HepG2 (cell line): ENCODE measurements around the gene TRPM5. TPM values are rescaled to one million over a fixed set of nuclear protein-coding genes. Genes with fewer than 3 reads are reported as not detected.
A peak's percentile ranks its signal among the peaks of the same experiment; 100 is the strongest.

Experiments used
- ATAC-seq: fragments of 200-7000 bp; cut with Tn5 transposase; 3 replicates; pipeline ENCODE4 v1.9.1; 2020; ENCODE audit warnings: mild to moderate bottlenecking, moderate library complexity
- BruUV-seq: library from RNA; stranded (reverse); fragments of 400-500 nt; replicated peaks from 2 replicates; lab custom pipeline; 2021; lab: Mats Ljungman, UMichigan
- CTCF ChIA-PET: fragments of 300-600 bp; formaldehyde crosslinking; extraction: SDS; loops from one replicate; lab custom pipeline; 2021; ENCODE audit warnings: low total read pairs, inconsistent platforms, low intra/inter-chr PET ratio; lab: Yijun Ruan, JAX
- POLR2A ChIA-PET: fragments of 350-600 bp; sonication (Branson Sonifier 250); formaldehyde crosslinking; loops from one replicate; lab custom pipeline; 2020; ENCODE audit warnings: antibody characterized with exemption, inconsistent platforms; lab: Yijun Ruan, JAX
- DNase-seq: peaks from one replicate; pipeline ENCODE4 v3.0.0-alpha.2; 2015; ENCODE audit warnings: low spot score
- FAIRE-seq: peaks from 3 replicates; lab custom pipeline; 2011; peaks lifted over from hg19 to GRCh38; lab: Jason Lieb, UNC
- H2AFZ ChIP-seq: one replicate; pipeline ENCODE4 v1.6.1; 2011; ENCODE audit warnings: low read length, inconsistent platforms
- H3K27ac ChIP-seq: fragments of 300-600 bp; 3 replicates; pipeline ENCODE4 v1.8.0; 2011; ENCODE audit warnings: mixed run types, mild to moderate bottlenecking, mixed read lengths, low read length, inconsistent platforms; ENCODE audit not compliant: insufficient read depth; ENCODE audit errors: extremely low read length
- H3K27me3 ChIP-seq, 2 experiments: fragments of 200-600 bp in 1 of 2; 2 replicates in 1 of 2; 3 replicates in 1 of 2; pipeline versions ENCODE4 v1.6.0 to v1.8.0; 2011; ENCODE audit warnings: low read length in 2 of 2, mild to moderate bottlenecking in 2 of 2, moderate library complexity in 2 of 2, inconsistent platforms in 1 of 2; ENCODE audit not compliant: insufficient read depth in 2 of 2, control insufficient read depth in 1 of 2
- H3K36me3 ChIP-seq, 2 experiments: fragments of 200-600 bp in 1 of 2; replicated peaks in 1 of 2; 2 replicates in 1 of 2; 3 replicates in 1 of 2; pipeline versions ENCODE4 v1.5.1 to v1.8.0; 2011; ENCODE audit warnings: low read length in 2 of 2, inconsistent platforms in 1 of 2; ENCODE audit not compliant: insufficient read depth in 2 of 2, control insufficient read depth in 1 of 2
- H3K4me1 ChIP-seq: 2 replicates; pipeline ENCODE4 v1.5.1; 2012; ENCODE audit warnings: low read length, inconsistent platforms; ENCODE audit not compliant: insufficient read depth
- H3K4me2 ChIP-seq: 2 replicates; pipeline ENCODE4 v1.6.0; 2011; ENCODE audit warnings: low read depth, low read length, inconsistent platforms
- H3K4me3 ChIP-seq, 3 experiments: fragments of 200-600 bp in 1 of 3; sonication (generic), shearing (Covaris generic) in 1 of 3; replicated peaks in 1 of 3; 2 replicates each; pipeline ENCODE4 v1.5.1; 2011 to 2016; ENCODE audit warnings: low read length in 3 of 3, inconsistent platforms in 2 of 3, low read depth in 2 of 3, mild to moderate bottlenecking in 2 of 3, control low read depth in 1 of 3, mixed read lengths in 1 of 3; ENCODE audit not compliant: insufficient read depth in 1 of 3
- H3K79me2 ChIP-seq: one replicate; pipeline ENCODE4 v1.6.1; 2011; ENCODE audit warnings: low read length, inconsistent platforms; ENCODE audit not compliant: insufficient read depth
- H3K9ac ChIP-seq: 2 replicates; pipeline ENCODE4 v1.6.0; 2011; ENCODE audit warnings: mild to moderate bottlenecking, low read depth, low read length, inconsistent platforms; ENCODE audit not compliant: insufficient read depth
- H3K9me3 ChIP-seq: 2 replicates; pipeline ENCODE4 v1.5.1; 2012; ENCODE audit warnings: mild to moderate bottlenecking, low read length
- H4K20me1 ChIP-seq: 2 replicates; pipeline ENCODE4 v1.6.0; 2011; ENCODE audit warnings: inconsistent platforms, mild to moderate bottlenecking, low read length, moderate library complexity; ENCODE audit not compliant: insufficient read depth
- CBX1 ChIP-seq: IDR thresholded peaks from one replicate; pipeline ENCODE4 v1.6.1; 2016; ENCODE audit warnings: antibody characterized with exemption, low read depth
- KLF16 ChIP-seq, 2 experiments: sonication (generic) in 1 of 2; formaldehyde crosslinking in 1 of 2; IDR thresholded peaks; 2 replicates each; pipeline versions ENCODE4 v1.6.1 to v1.8.0; 2016 to 2023; ENCODE audit warnings: missing genetic modification reagents in 2 of 2, missing compliant biosample characterization in 1 of 2
- RELA ChIP-seq: sonication (generic); formaldehyde crosslinking; IDR thresholded peaks from 2 replicates; pipeline ENCODE4 v1.4.0; 2020; ENCODE audit warnings: missing genetic modification reagents
- RXRB ChIP-seq: IDR thresholded peaks from 2 replicates; pipeline ENCODE4 v1.6.1; 2016; ENCODE audit warnings: borderline replicate concordance, missing genetic modification reagents, missing compliant biosample characterization
- SAFB2 ChIP-seq: sonication (generic); formaldehyde crosslinking; IDR thresholded peaks from 2 replicates; pipeline ENCODE4 v1.5.1; 2020; ENCODE audit warnings: missing genetic modification reagents, low read depth, mild to moderate bottlenecking, borderline replicate concordance
- TSC22D2 ChIP-seq: sonication (generic); formaldehyde crosslinking; IDR thresholded peaks from 2 replicates; pipeline ENCODE4 v1.5.1; 2020; ENCODE audit warnings: missing genetic modification reagents, mild to moderate bottlenecking, borderline replicate concordance
- ZBTB7A ChIP-seq: sonication (generic); formaldehyde crosslinking; IDR thresholded peaks from 2 replicates; pipeline ENCODE4 v1.8.0; 2022; ENCODE audit warnings: mild to moderate bottlenecking, missing genetic modification reagents
- ZNF121 ChIP-seq: sonication (generic); formaldehyde crosslinking; IDR thresholded peaks from 2 replicates; pipeline ENCODE4 v1.5.0; 2020; ENCODE audit warnings: mild to moderate bottlenecking, missing genetic modification reagents
- ZNF20 ChIP-seq: sonication (generic); formaldehyde crosslinking; IDR thresholded peaks from 2 replicates; pipeline ENCODE4 v1.4.0; 2020; ENCODE audit warnings: mild to moderate bottlenecking, moderate library complexity, missing genetic modification reagents
- ZNF224 ChIP-seq: sonication (generic); formaldehyde crosslinking; IDR thresholded peaks from 2 replicates; pipeline ENCODE4 v1.5.0; 2020; ENCODE audit warnings: mild to moderate bottlenecking, missing genetic modification reagents
- ZNF326 ChIP-seq: sonication (generic); formaldehyde crosslinking; IDR thresholded peaks from 2 replicates; pipeline ENCODE4 v1.4.0; 2020; ENCODE audit warnings: missing genetic modification reagents, borderline replicate concordance
- ZNF75D ChIP-seq: sonication (generic); formaldehyde crosslinking; IDR thresholded peaks from 2 replicates; pipeline ENCODE4 v1.8.1; 2023; ENCODE audit warnings: missing genetic modification reagents, mild to moderate bottlenecking, borderline replicate concordance
- ZNF780A ChIP-seq: sonication (generic); formaldehyde crosslinking; IDR thresholded peaks from 2 replicates; pipeline ENCODE4 v1.8.0; 2022; ENCODE audit warnings: mild to moderate bottlenecking, missing genetic modification reagents, moderate library complexity
- WGBS: methylation state at CpG from one replicate; pipeline ENCODE4 v1.1.6; 2017; ENCODE audit warnings: low lambda C conversion rate; 5-methylcytosine and 5-hydroxymethylcytosine counted together
- in situ Hi-C: cut with HindIII; loops from 2 replicates; pipeline ENCODE4 v1.10.0; 2017; ENCODE audit warnings: low pct_unique_long_range_greater_than_20kb; ENCODE audit not compliant: extremely low pct_ligation_motif_present
- intact Hi-C: fragments of 100-400 bp; cut with micrococcal nuclease; formaldehyde crosslinking; loops from one replicate; pipeline ENCODE4 v1.10.0; 2022; ENCODE audit not compliant: unreplicated experiment
- polyA plus RNA-seq, 8 experiments: library from polyadenylated mRNA; depleted of rRNA in 3 of 8; stranded (reverse) in 7 of 8; unstranded in 1 of 8; fragments of >200 nt; fragmentation: Illumina TruSeq in 4 of 8; extraction: Trizol in 4 of 8; gene quantifications; 2 replicates each; pipeline versions ENCODE4 v1.2.1 to v1.2.3, GENCODE V29; 2011 to 2016; ENCODE audit warnings: low read depth in 4 of 8, missing spikeins in 1 of 8, mixed read lengths in 1 of 8; ENCODE audit not compliant: insufficient read depth in 1 of 8
- total RNA-seq, 5 experiments: library from RNA; depleted of rRNA; stranded (reverse); fragments of >200 nt; fragmentation: Illumina TruSeq; extraction: Trizol; gene quantifications; 2 replicates each; pipeline ENCODE4 v1.2.3, GENCODE V29; 2016; ENCODE audit warnings: low read depth in 1 of 5

The TRPM5 gene
- total and polyA plus RNA-seq, 2 of the 13 experiments (the other 11 are each of a cell fraction or from before 2014, with no cell fraction given), result 0.12 TPM; not detected in 1

- no peak overlapping the region for H3K4me3 ChIP-seq
- no peaks in the 10 kb centered on the region for H3K4me1 ChIP-seq
- ATAC-seq (peak; percentile 7; the same call in 2 of the 3 replicates), DNase-seq (no peak), FAIRE-seq (no peak)
- no peak overlapping the region for H3K9ac ChIP-seq
- intact Hi-C loops, result loop anchor here (2.0 kb wide), 1 partner anchor 465 kb away; no protein-coding TSS in a partner anchor
- in situ Hi-C loops, result loop anchor here (5.0 to 10.0 kb wide), 2 partner anchors 104 to 267 kb away; partner anchors contain the start of gene KCNQ1OT1
- H3K9me3 ChIP-seq, result no peaks in the 10 kb centered on the region
- POLR2A ChIA-PET, result no interaction called here
- H3K4me2 ChIP-seq, result no peak overlapping the region
- CTCF ChIA-PET, result interaction anchor here (2.2 to 4.9 kb wide), 2 partner anchors 101 to 104 kb away, joined by 14 to 111 read pairs; no protein-coding TSS in a partner anchor
- 0% methylated on average over 2 of the region's 12 CpGs for WGBS
- no peaks in the 10 kb centered on the region for H3K79me2 ChIP-seq
- H3K36me3 ChIP-seq, result no peaks in the 10 kb centered on the region
- peaks cover 16 to 60% of the 10 kb centered on the region in 2 experiments for H3K27me3 ChIP-seq
- H2AFZ ChIP-seq, result no peak overlapping the region
- H4K20me1 ChIP-seq, result no peaks in the 10 kb centered on the region
- H3K27ac ChIP-seq, result no peak overlapping the region
- TF ChIP-seq ZNF326 (CRISPR knock-in tag) (no peak), CBX1 (no peak), ZNF121 (CRISPR knock-in tag) (no peak), SAFB2 (CRISPR knock-in tag) (no peak), ZBTB7A (CRISPR knock-in tag) (no peak), ZNF780A (CRISPR knock-in tag) (no peak), ZNF224 (CRISPR knock-in tag) (no peak), RELA (CRISPR knock-in tag) (no peak), ZNF20 (CRISPR knock-in tag) (no peak), KLF16 (CRISPR knock-in tag; IDR thresholded peaks at IDR 0.05) (no peak), ZNF75D (CRISPR knock-in tag) (no peak), RXRB (no peak), TSC22D2 (CRISPR knock-in tag) (no peak)
- BruUV-seq, result no TSS peak
Measured at GRCh38 chr11:2427721-2428321, 16.5 kb downstream of the TRPM5 start.
